HG03575 (cell line): ENCODE results near the gene EFL1.

Experiments used
- ATAC-seq: cut with Tn5 transposase; IDR thresholded peaks from one replicate; pipeline ENCODE4 v1.9.1; 2021; ENCODE audit not compliant: unreplicated experiment, insufficient number of reproducible peaks, low FRiP score; ENCODE audit errors: extremely low read depth

EFL1 gene

GRCh38 chr15:82176542-82176941 lies 86.0 kb downstream of the EFL1 start:
- ATAC-seq, result no peak

DNA sequence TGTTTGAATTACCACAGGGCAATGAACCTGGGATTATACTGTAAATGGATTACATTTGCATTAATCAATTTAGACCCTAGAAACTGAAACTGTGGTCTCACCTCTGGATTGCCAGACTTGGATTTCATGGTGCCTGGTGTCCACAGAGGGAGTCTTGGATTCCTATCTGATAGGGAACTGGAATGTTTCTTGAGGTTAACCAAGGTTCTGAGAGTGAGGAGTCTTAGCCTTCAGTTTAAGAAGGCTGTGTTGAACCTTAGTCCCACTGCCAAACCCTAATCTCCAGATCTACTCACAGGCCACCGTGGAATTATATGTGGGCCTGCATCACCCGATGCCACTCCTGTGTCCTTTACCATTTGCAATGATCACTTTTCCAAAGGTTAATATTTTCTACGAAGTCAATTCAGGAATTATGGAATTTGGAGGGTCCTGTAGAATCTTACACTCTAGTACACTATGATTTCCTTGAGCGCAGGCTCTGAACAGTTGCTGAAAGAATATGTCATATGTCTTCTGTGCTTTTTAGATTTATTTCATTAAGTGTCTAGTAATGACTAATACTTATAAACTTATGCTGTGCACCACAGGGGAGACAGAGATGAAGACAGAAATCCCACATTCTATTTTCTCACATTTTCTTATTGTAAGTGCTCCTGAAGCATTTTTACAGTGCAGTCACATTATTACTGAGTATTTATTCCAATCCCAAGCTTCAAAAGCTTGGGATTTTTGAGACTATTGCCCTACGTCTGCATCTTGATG lies 87.9 kb downstream of the EFL1 start:
- no peak for ATAC-seq

DNA sequence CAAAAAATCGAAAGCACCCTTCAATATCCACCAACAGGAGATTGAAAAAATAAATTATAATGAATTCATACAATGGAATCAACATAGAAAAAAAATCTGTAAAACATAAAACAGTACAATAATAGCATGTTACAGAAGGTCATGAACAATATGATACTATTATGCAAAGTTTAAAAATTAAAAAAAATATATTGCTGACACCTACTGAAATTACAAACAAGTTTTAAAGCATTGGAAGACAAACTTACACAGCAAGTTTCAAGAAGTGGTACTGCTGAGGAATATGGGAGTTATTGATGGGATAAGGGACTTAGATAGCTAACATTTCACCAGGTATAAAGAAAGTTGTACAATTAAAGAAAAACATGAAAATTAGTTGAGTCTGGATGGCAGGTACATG lies 89.4 kb downstream of the EFL1 start:
- no peak for ATAC-seq

DNA sequence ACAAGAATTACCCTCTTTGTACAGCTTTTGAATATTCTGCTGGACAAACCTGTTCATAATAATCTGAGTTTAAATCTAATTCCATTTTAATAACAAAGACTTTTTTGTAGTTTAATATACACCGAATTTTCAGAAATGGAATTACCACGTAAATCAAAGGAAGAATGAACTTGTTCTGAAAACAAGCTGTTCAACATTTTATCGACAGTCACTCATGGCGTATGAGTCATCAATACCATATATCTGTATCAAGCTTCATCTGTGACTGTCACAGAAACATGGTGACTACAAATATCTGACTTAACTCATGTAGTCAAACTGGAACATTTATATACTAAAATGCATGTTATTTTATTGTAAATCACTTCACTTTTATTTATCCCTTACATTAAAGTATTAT lies 90.0 kb downstream of the EFL1 start:
- no peak for ATAC-seq

GRCh38 chr15:82168757-82169156 lies 93.8 kb downstream of the EFL1 start:
- no peak for ATAC-seq

GRCh38 chr15:82168296-82168695 lies 94.2 kb downstream of the EFL1 start:
- ATAC-seq, result no peak

DNA sequence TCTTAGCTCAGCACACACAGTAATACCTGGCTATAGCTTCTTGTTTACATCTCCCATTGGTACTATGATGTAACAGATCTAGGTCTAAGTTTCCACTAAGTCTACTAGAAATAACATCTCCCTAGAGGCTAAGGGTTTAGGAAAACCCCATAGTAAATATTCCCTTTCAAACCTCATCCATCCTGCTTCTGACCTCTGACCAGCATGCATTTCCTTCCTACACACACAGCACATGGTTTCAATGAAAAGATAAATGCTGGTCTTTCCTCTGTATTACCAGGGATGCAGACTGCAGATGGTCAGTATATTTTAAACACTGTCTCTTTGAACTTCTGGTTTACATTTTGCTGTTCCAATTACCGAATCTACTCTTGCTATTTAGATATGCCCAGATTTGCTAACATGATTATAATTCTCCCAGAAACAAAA lies 96.6 kb downstream of the EFL1 start:
- no peak for ATAC-seq

GRCh38 chr15:82159922-82160321 lies 102.6 kb downstream of the EFL1 start:
- ATAC-seq, result no peak

DNA sequence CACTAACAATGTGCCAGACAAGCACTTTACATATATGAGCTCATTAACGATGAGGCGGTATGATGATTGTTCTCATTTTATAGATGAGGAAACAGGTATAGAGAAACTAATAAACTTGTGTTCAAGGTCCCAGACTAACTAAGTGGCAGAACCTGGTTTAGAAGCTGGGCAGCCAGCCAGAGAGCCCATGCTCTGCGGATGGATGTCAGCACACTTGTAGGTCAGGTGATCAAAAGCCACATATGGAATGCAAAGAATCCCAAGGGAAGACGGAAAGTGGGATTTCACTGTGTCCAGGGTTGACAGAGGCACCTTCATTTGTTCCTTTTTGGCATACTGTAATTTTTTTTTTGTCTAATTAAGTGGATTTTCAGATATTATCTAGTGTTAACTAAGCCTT lies 103.7 kb downstream of the EFL1 start:
- ATAC-seq, result no peak

DNA sequence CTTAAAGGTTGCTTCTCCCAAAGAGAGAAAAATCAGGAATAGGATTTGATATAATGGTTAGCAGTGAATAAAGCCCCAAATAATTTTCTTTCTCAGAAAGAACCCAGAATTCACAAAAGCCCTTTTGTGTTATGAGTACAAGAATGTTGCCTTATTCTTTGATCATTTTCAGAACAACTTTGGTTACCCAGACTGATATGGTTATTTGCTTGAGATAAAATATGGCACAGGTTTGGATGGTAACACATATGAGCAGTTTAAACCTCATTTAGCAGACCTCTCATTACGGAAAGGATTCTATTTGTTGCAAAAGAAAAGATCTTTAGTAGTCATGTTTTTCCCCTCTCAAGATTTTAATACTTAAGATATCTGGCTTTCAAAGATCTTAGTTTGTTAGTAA lies 111.9 kb downstream of the EFL1 start:
- no peak for ATAC-seq

- no peak for ATAC-seq
These were observed 115.5 kb downstream of the EFL1 start for GRCh38 chr15:82146990-82147461.

- no peak for ATAC-seq
These were observed 116.0 kb downstream of the EFL1 start for GRCh38 chr15:82146576-82146975.

DNA sequence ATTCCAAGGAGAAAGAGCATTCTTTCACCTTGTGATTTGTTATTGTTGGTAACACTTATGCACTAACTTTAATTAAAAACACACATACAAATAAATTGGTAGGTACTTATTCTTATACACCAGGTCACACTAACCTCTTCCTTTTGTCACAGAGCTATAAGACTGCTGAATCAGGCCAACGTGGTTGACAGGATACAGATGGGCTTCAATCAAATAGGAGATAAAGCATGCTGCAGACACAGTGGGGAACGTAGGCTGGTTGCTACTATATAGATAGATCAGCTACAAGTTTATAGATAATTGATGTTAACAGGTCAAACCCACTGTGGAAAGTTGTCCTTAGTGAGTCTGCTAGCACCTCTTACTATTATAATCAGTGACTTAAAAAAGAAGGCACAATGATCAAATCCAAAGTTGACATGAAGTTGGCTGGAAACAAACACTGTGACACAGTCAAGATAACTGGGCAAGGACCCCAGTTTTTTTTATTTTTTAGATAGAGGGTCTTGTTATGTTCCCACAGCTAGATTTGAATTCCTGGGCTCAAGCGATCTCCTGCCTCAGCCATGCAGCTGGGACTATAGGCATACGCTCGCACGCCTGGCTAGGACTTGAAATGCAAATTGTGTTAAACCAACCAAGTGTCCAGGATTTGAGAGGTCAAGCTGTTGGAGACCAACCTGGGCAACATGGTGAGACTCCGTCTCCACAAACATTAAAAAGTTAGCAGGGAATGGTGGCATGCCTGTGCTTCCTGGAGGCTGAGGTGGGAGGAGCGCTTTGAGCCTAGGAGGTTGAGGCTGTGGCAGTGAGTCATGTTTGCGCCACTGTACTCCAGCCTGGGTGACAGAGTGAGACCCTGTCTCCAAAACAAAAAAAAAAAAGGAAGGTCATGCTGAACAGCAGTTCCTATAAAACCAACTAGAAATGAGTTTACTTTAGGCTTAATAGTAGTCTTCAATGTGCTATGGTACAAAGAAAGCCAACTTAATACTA lies 118.8 kb downstream of the EFL1 start:
- no peak for ATAC-seq

GRCh38 chr15:82140886-82141285 lies 121.6 kb downstream of the EFL1 start:
- ATAC-seq, result no peak

DNA sequence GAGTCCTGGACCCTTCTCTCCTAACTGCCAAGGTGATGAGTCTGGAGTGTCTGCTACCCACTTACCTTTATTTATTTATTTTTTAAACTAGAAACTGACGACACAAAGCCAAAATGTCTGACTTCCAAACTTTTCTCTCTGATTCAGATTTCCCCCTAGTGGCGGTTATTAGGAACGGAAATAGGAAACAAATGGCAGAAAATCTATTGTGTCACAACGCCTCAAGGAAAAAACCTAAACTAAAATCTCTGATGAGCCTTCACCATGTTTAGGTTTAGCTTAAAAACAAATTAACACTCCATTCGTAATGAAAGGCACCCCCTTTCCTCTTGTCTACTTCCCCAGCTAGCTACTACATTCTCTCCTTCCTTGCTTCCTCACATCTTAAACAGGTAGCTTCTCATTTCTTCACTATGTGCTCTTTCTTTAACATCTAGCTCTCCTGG lies 122.7 kb downstream of the EFL1 start:
- no peak for ATAC-seq

DNA sequence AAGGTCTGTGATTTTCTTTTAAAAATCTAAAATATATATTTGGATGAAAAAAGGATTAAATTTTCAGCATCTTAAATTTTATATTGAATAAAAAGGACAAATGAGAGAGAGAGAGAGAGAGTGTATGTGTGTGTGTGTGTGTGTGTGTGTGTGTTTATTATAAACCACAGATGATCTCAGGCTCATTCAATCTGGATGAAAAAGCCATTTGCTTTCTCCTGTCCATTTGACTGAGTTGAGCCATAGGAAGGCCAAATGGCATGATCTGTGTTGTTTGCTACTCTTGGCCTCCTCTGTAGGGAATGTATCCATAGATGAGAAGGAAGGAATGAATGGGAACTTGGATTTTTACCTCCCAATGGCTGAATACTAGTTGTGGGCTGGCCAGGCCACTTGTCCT lies 124.2 kb downstream of the EFL1 start:
- ATAC-seq, result no peak

- ATAC-seq, result no peak
These were observed 125.3 kb downstream of the EFL1 start for GRCh38 chr15:82137261-82137660.

DNA sequence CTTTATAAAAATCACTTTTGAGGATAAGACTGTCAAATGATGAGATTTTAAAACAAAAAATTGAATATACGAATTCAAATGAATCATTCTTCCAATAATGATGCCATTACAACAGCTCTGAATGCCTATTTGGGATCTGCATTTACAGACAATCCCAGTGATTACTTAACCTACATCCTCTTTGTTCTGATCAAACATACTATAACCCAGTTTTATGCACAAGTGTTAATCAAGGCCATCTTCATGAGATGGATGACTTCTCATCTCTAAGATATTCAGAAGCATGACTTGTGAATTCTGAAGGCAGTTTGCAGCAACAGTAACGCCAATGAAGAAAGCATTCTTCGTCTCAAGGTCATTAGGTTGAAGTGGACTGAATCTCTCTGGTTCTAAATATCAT lies 126.4 kb downstream of the EFL1 start:
- no peak for ATAC-seq

- ATAC-seq, result no peak
These were observed 126.9 kb downstream of the EFL1 start for GRCh38 chr15:82135638-82136037.

- ATAC-seq, result no peak
These were observed 128.1 kb downstream of the EFL1 start for GRCh38 chr15:82134461-82134860.
